MCF 10A (cell line): ENCODE data around the gene SNX22. TPM values are rescaled to one million over a fixed set of nuclear protein-coding genes. Genes with fewer than 3 reads are reported as not detected.

Source experiments
- BruUV-seq: library from RNA; stranded (reverse); fragments of 400-500 nt; replicated peaks from 2 replicates; lab custom pipeline; 2021; lab: Mats Ljungman, UMichigan
- CTCF ChIA-PET: fragments of 300-600 bp; sonication (Branson Sonifier 250); formaldehyde crosslinking; extraction: SDS; loops from one replicate; lab custom pipeline; 2021; ENCODE audit warnings: antibody characterized with exemption, inconsistent platforms; lab: Yijun Ruan, JAX
- POLR2A ChIA-PET: fragments of 300-600, 350-650 bp; sonication (Branson Sonifier 250); formaldehyde crosslinking; extraction: SDS; loops from one replicate; lab custom pipeline; 2020; ENCODE audit warnings: antibody characterized with exemption, inconsistent platforms; lab: Yijun Ruan, JAX
- DNase-seq: peaks from one replicate; pipeline ENCODE4 v3.0.0-alpha.2; 2018; ENCODE audit not compliant: unreplicated experiment
- H3K27ac Mint-ChIP-seq: one replicate; pipeline ENCODE4 v1.8.0; 2022; ENCODE audit warnings: mild to moderate bottlenecking, low read depth, mixed read lengths; ENCODE audit not compliant: unreplicated experiment
- H3K27me3 Mint-ChIP-seq: one replicate; pipeline ENCODE4 v1.8.0; 2022; ENCODE audit warnings: mixed read lengths; ENCODE audit not compliant: insufficient read depth, unreplicated experiment
- H3K36me3 Mint-ChIP-seq: one replicate; pipeline ENCODE4 v1.8.0; 2022; ENCODE audit warnings: mild to moderate bottlenecking, moderate library complexity, mixed read lengths; ENCODE audit not compliant: insufficient read depth, unreplicated experiment
- H3K4me1 Mint-ChIP-seq: one replicate; pipeline ENCODE4 v1.8.0; 2022; ENCODE audit warnings: mixed read lengths; ENCODE audit not compliant: insufficient read depth, unreplicated experiment
- H3K4me3 Mint-ChIP-seq: one replicate; pipeline ENCODE4 v1.8.0; 2022; ENCODE audit warnings: mild to moderate bottlenecking, moderate library complexity, mixed read lengths; ENCODE audit not compliant: unreplicated experiment
- H3K9me3 Mint-ChIP-seq: one replicate; pipeline ENCODE4 v1.8.0; 2022; ENCODE audit warnings: mixed read lengths; ENCODE audit not compliant: unreplicated experiment
- intact Hi-C: fragments of 100-400 bp; cut with micrococcal nuclease; formaldehyde crosslinking; loops from 2 replicates; pipeline ENCODE4 v1.14.1; 2022
- total RNA-seq: library from RNA; stranded (reverse); gene quantifications from 2 replicates; pipeline ENCODE4 v1.2.3, GENCODE V29; 2022
- TF ChIP-seq, protein P1 (sequence below): fragments of 200-600 bp; IDR thresholded peaks from one replicate; pipeline ENCODE4 v1.8.0; 2022; ENCODE audit warnings: antibody characterized with exemption, mild to moderate bottlenecking; ENCODE audit not compliant: unreplicated experiment

The SNX22 gene
- total RNA-seq, 1 experiment from 2014 or later = 0.16 TPM

DNA sequence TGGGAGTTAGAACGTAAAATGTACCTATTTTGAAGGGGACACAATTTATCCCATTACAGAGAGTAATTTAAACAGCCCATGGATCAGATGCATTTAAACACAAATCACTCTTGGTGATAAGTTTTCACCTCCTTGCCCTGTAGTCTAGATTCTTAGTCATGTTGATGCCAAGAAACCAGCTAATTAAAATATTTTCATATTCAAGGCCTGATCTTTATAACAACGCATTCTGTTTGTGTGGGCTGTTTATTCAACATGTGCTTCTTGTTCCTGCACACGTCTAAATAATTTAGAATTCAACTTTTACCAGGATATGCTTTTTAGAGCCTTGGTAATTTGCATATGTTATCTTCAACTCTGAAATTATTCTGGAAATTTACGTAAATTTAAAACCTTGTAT, 29.9 kb upstream of the SNX22 start:
- ChIA-PET POLR2A (interaction anchor here (1.3 to 2.1 kb wide), 2 partner anchors 11 to 28 kb away, joined by 3 to 8 read pairs; partner anchors contain the start of gene CIAO2A), CTCF (interaction anchor here (0.6 kb wide), 1 partner anchor 294 kb away, joined by 3 read pairs; no protein-coding TSS in a partner anchor)
- H3K27ac Mint-ChIP-seq = no peak overlapping the region
- no TSS peak for BruUV-seq
- no peaks in the 10 kb centered on the region for H3K9me3 Mint-ChIP-seq
- no peaks in the 10 kb centered on the region for H3K27me3 Mint-ChIP-seq
- H3K4me1 Mint-ChIP-seq = no peaks in the 10 kb centered on the region
- H3K36me3 Mint-ChIP-seq = peaks cover 94% of the 10 kb centered on the region
- TF ChIP-seq, protein P1, sequence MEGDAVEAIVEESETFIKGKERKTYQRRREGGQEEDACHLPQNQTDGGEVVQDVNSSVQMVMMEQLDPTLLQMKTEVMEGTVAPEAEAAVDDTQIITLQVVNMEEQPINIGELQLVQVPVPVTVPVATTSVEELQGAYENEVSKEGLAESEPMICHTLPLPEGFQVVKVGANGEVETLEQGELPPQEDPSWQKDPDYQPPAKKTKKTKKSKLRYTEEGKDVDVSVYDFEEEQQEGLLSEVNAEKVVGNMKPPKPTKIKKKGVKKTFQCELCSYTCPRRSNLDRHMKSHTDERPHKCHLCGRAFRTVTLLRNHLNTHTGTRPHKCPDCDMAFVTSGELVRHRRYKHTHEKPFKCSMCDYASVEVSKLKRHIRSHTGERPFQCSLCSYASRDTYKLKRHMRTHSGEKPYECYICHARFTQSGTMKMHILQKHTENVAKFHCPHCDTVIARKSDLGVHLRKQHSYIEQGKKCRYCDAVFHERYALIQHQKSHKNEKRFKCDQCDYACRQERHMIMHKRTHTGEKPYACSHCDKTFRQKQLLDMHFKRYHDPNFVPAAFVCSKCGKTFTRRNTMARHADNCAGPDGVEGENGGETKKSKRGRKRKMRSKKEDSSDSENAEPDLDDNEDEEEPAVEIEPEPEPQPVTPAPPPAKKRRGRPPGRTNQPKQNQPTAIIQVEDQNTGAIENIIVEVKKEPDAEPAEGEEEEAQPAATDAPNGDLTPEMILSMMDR = no peak
- intact Hi-C loops = no loop called here
- H3K4me3 Mint-ChIP-seq = no peak overlapping the region
- DNase-seq = no peak

- Mint-ChIP-seq H3K4me1 (no peaks in the 10 kb centered on the region), H3K4me3 (no peak overlapping the region), H3K9me3 (no peaks in the 10 kb centered on the region), H3K27ac (no peak overlapping the region), H3K27me3 (no peaks in the 10 kb centered on the region), H3K36me3 (peaks cover 95% of the 10 kb centered on the region)
- ChIA-PET POLR2A (interaction anchor here (0.6 to 2.1 kb wide), 3 partner anchors 10 to 1469 kb away, joined by 3 to 8 read pairs (median 3); partner anchors contain the start of gene CIAO2A), CTCF (interaction anchor here (0.6 to 1.2 kb wide), 2 partner anchors 54 to 295 kb away, joined by 3 to 4 read pairs; no protein-coding TSS in a partner anchor)
- intact Hi-C loops = no loop called here
- TF ChIP-seq, protein P1 = no peak
- BruUV-seq = no TSS peak
- no peak for DNase-seq
Measured at GRCh38 chr15:64122444-64122843, 29.1 kb upstream of the SNX22 start.

DNA sequence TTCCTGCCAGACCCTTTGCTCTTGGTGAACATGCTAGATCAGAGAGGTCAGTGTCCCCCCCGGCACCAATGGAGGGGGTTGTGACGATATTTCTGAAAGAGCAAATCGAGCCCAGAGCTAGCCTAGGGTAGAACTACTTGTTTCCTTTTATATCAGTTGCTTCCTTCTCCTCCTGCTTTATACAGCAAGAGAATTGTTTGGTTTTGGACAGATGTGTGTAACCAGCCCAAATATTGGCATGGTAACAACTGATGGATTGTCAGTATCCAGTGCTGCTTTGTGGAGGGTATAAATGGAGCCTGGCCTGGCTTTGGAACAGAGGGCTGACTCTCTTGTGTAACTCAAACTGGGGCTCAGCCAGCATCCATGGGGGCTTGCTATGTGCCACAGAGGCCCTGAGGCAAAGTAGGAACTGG, 28.6 kb upstream of the SNX22 start:
- CTCF ChIA-PET = interaction anchor here (1.2 to 1.4 kb wide), 2 partner anchors 30 to 55 kb away, joined by 4 to 6 read pairs; no protein-coding TSS in a partner anchor
- Mint-ChIP-seq H3K9me3 (no peaks in the 10 kb centered on the region), H3K36me3 (peaks cover 95% of the 10 kb centered on the region), H3K27ac (no peak overlapping the region), H3K4me1 (no peaks in the 10 kb centered on the region), H3K4me3 (no peak overlapping the region), H3K27me3 (no peaks in the 10 kb centered on the region)
- POLR2A ChIA-PET = interaction anchor here (0.7 to 2.1 kb wide), 3 partner anchors 10 to 40 kb away, joined by 3 to 8 read pairs (median 3); partner anchors contain the start of gene CIAO2A
- TF ChIP-seq, protein P1 = no peak
- intact Hi-C loops = no loop called here
- DNase-seq = no peak
- no TSS peak for BruUV-seq

GRCh38 chr15:64125978-64126377, 25.6 kb upstream of the SNX22 start:
- DNase-seq = no peak
- Mint-ChIP-seq H3K27ac (no peak overlapping the region), H3K4me3 (no peak overlapping the region), H3K36me3 (peaks cover 95% of the 10 kb centered on the region), H3K27me3 (no peaks in the 10 kb centered on the region), H3K4me1 (no peaks in the 10 kb centered on the region), H3K9me3 (no peaks in the 10 kb centered on the region)
- intact Hi-C loops = no loop called here
- ChIA-PET CTCF (interaction anchor here (0.6 to 1.6 kb wide), 3 partner anchors 28 to 526 kb away, joined by 3 to 5 read pairs (median 4); no protein-coding TSS in a partner anchor), POLR2A (no interaction called here)
- no TSS peak for BruUV-seq
- TF ChIP-seq, protein P1 = no peak
